A673 (cell line): ENCODE measurements around the gene SEC31A. TPM values are rescaled to one million over a fixed set of nuclear protein-coding genes. Genes with fewer than 3 reads are reported as not detected.

Source experiments
- BruUV-seq: library from RNA; stranded (reverse); fragments of 400-500 nt; replicated peaks from 2 replicates; lab custom pipeline; 2021; lab: Mats Ljungman, UMichigan
- CTCF ChIA-PET: fragments of 300-600 bp; sonication (Branson Sonifier 250); formaldehyde crosslinking; loops from one replicate; lab custom pipeline; 2022; ENCODE audit warnings: antibody characterized with exemption; lab: Charles Lee
- POLR2A ChIA-PET: fragments of 300-600 bp; sonication (Branson Sonifier 250); formaldehyde crosslinking; loops from one replicate; lab custom pipeline; 2022; ENCODE audit warnings: antibody characterized with exemption; ENCODE audit not compliant: low non-redundant PET; lab: Charles Lee
- DNase-seq: peaks from one replicate; pipeline ENCODE4 v3.0.0-alpha.2; 2015; ENCODE audit warnings: low spot score
- H3K27ac ChIP-seq: fragments of 200-600 bp; sonication (generic); 2 replicates; pipeline ENCODE4 v1.5.1; 2016; ENCODE audit warnings: mixed run types, low read depth, mild to moderate bottlenecking, mixed read lengths, antibody characterized with exemption, low read length; ENCODE audit not compliant: poor library complexity, severe bottlenecking
- H3K27me3 ChIP-seq: fragments of 200-600 bp; sonication (generic); replicated peaks from 2 replicates; pipeline ENCODE4 v1.6.1; 2017; ENCODE audit warnings: mixed run types, low read depth, mild to moderate bottlenecking, mixed read lengths, antibody characterized with exemption, low read length; ENCODE audit not compliant: insufficient read depth, poor library complexity
- H3K36me3 ChIP-seq: fragments of 200-600 bp; sonication (generic); 2 replicates; pipeline ENCODE4 v1.6.1; 2016; ENCODE audit warnings: mixed run types, mild to moderate bottlenecking, mixed read lengths, antibody characterized with exemption, low read length; ENCODE audit not compliant: insufficient read depth, poor library complexity, severe bottlenecking
- H3K4me1 ChIP-seq: fragments of 200-600 bp; sonication (generic); 2 replicates; pipeline ENCODE4 v1.6.1; 2017; ENCODE audit warnings: mixed run types, mild to moderate bottlenecking, mixed read lengths, antibody characterized with exemption, low read length; ENCODE audit not compliant: insufficient read depth, poor library complexity, severe bottlenecking
- H3K4me3 ChIP-seq: fragments of 200-600 bp; sonication (generic); 2 replicates; pipeline ENCODE4 v1.5.1; 2016; ENCODE audit warnings: low read depth, mixed run types, mild to moderate bottlenecking, mixed read lengths, low read length; ENCODE audit not compliant: poor library complexity, severe bottlenecking
- H3K9me3 ChIP-seq: fragments of 200-600 bp; sonication (generic); 2 replicates; pipeline ENCODE4 v1.6.1; 2016; ENCODE audit warnings: mixed run types, low read depth, mild to moderate bottlenecking, mixed read lengths, antibody characterized with exemption, low read length; ENCODE audit not compliant: poor library complexity, severe bottlenecking
- EZH2 ChIP-seq: fragments of 200-600 bp; sonication (generic); IDR thresholded peaks from 2 replicates; pipeline ENCODE4 v1.6.1; 2017; ENCODE audit warnings: borderline replicate concordance, low read depth, mild to moderate bottlenecking, mixed read lengths, antibody characterized with exemption, low read length; ENCODE audit not compliant: poor library complexity, severe bottlenecking
- intact Hi-C: fragments of 100-400 bp; cut with micrococcal nuclease; formaldehyde crosslinking; loops from one replicate; pipeline ENCODE4 v1.10.0; 2022; ENCODE audit not compliant: unreplicated experiment
- total RNA-seq: library from RNA; stranded (reverse); gene quantifications from 2 replicates; pipeline ENCODE4 v1.2.3, GENCODE V29; 2021
- TF ChIP-seq, protein P1 (sequence below): fragments of 300-800, 200-600 bp; sonication (generic); conservative IDR thresholded peaks from 2 replicates; pipeline ENCODE4 v1.5.1; 2017; ENCODE audit warnings: low read depth, mild to moderate bottlenecking, antibody characterized with exemption, low read length, moderate library complexity, mixed read lengths

Gene SEC31A
- total RNA-seq, 1 experiment from 2014 or later, result 96.9 TPM

GRCh38 chr4:82903737-82904136 is 12.8 kb upstream of the SEC31A start:
- no peaks in the 10 kb centered on the region for H3K9me3 ChIP-seq
- no peak for DNase-seq
- no peak overlapping the region for H3K27ac ChIP-seq
- ChIA-PET POLR2A (no interaction called here), CTCF (no interaction called here)
- TF ChIP-seq EZH2, result no peak
- TF ChIP-seq, protein P1, sequence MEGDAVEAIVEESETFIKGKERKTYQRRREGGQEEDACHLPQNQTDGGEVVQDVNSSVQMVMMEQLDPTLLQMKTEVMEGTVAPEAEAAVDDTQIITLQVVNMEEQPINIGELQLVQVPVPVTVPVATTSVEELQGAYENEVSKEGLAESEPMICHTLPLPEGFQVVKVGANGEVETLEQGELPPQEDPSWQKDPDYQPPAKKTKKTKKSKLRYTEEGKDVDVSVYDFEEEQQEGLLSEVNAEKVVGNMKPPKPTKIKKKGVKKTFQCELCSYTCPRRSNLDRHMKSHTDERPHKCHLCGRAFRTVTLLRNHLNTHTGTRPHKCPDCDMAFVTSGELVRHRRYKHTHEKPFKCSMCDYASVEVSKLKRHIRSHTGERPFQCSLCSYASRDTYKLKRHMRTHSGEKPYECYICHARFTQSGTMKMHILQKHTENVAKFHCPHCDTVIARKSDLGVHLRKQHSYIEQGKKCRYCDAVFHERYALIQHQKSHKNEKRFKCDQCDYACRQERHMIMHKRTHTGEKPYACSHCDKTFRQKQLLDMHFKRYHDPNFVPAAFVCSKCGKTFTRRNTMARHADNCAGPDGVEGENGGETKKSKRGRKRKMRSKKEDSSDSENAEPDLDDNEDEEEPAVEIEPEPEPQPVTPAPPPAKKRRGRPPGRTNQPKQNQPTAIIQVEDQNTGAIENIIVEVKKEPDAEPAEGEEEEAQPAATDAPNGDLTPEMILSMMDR, result no peak
- H3K4me3 ChIP-seq, result no peak overlapping the region
- no peaks in the 10 kb centered on the region for H3K27me3 ChIP-seq
- H3K36me3 ChIP-seq, result no peaks in the 10 kb centered on the region
- intact Hi-C loops, result no loop called here
- H3K4me1 ChIP-seq, result no peaks in the 10 kb centered on the region
- BruUV-seq, result no TSS peak

- BruUV-seq, result no TSS peak
- no peaks in the 10 kb centered on the region for H3K9me3 ChIP-seq
- POLR2A ChIA-PET, result interaction anchor here (0.5 kb wide), 1 partner anchor 134 kb away, joined by 14 read pairs; the partner anchor contains the start of gene COPS4
- CTCF ChIA-PET, result no interaction called here
- H3K27ac ChIP-seq, result peak overlapping the region; percentile 98
- H3K36me3 ChIP-seq, result no peaks in the 10 kb centered on the region
- H3K4me3 ChIP-seq, result peak overlapping the region; percentile 76
- no peak for TF ChIP-seq EZH2
- TF ChIP-seq, protein P1, result no peak
- no peaks in the 10 kb centered on the region for H3K4me1 ChIP-seq
- DNase-seq, result no peak
- no peaks in the 10 kb centered on the region for H3K27me3 ChIP-seq
- intact Hi-C loops, result loop anchor here (2.0 kb wide), 1 partner anchor 112 kb away; no protein-coding TSS in a partner anchor
Observed at GRCh38 chr4:82901183-82901718, 10.3 kb upstream of the SEC31A start.

DNA sequence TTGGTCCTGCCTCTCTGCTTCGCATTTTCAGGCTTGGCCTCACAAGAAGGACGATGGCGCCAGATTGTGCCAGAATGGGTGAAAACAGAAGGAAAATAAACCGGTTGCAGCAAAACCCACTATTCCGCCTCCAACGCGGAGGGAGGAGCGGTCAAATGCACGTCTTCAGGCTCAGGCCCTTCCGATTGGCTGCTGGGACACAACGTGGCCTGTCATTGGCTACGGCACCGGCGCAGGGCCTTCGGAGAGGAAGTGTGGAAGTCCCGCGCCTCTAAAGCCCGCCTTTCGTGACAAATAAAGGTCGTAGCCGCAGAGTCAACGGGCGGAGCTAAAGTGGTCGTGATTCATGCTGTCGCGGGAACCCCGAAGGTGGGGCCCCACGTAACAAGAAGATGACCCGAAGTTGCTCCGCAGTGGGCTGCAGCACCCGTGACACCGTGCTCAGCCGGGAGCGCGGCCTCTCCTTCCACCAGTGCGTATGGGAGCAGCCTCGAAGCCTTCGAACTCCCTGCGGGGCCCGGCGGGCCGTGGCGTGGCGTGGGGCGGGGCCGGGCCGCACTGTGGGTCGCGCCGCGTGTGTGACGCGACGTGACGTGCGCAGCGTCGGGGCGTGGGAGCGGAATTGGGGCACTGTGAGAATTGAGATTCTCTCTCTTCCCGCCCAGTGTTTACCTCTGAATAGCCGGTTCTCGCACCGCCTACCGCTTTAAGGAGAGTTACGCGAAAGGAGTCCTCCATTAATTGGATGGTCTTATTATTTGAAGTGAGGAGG is 9.6 kb upstream of the SEC31A start, which contains the start of gene THAP9:
THAP9 (plus strand) TSS at position 325 of the 772 bp plus-strand sequence; CDS start at position 393, 68 bp downstream.
- no peaks in the 10 kb centered on the region for H3K4me1 ChIP-seq
- peak within 1 kb of the TSS; percentile 76 for H3K4me3 ChIP-seq
- H3K9me3 ChIP-seq, result no peaks in the 10 kb centered on the region
- ChIA-PET POLR2A (interaction anchor here (0.5 kb wide), 1 partner anchor 134 kb away, joined by 14 read pairs; the partner anchor contains the start of gene COPS4), CTCF (no interaction called here)
- BruUV-seq, result no TSS peak
- intact Hi-C loops, result loop anchor here (2.0 kb wide), 1 partner anchor 112 kb away; no protein-coding TSS in a partner anchor
- peak within 1 kb of the TSS; percentile 98 for H3K27ac ChIP-seq
- H3K27me3 ChIP-seq, result no peaks in the 10 kb centered on the region
- TF ChIP-seq EZH2, result no peak
- TF ChIP-seq, protein P1, result no peak
- peak; percentile 97 for DNase-seq
- H3K36me3 ChIP-seq, result no peaks in the 10 kb centered on the region
